HFF-Myc (cell line): ENCODE data around the gene TLE6.
A peak's percentile ranks its signal among the peaks of the same experiment; 100 is the strongest.
"Not testable (repeated sequence)": the region's sequence is repeated elsewhere in the genome, so short reads cannot be mapped to it uniquely, and the experiment has no call there.

Experiments
- DNase-seq: peaks from one replicate; pipeline ENCODE4 v3.0.0-alpha.2; 2011; ENCODE audit warnings: low read depth; ENCODE audit errors: extremely low read depth
- H3K4me3 ChIP-seq: replicated peaks from 2 replicates; pipeline ENCODE4 v1.5.1; 2011; ENCODE audit warnings: low read depth, mild to moderate bottlenecking, control low read depth, low read length
- CTCF ChIP-seq: IDR thresholded peaks from 2 replicates; pipeline ENCODE4 v1.5.1; 2012; ENCODE audit warnings: mild to moderate bottlenecking, low read depth, low read length, control low read depth; ENCODE audit errors: missing control alignments

TLE6 gene

GRCh38 chr19:2977001-2977745 is at the start of gene TLE6:
Gene TLE6, plus strand, starts transcription at chr19:2977564. Its CDS starts 670 bp downstream, at chr19:2978234.
- H3K4me3 ChIP-seq = peak within 1 kb of the TSS; percentile 55
- peak; percentile 83 for DNase-seq
- TF ChIP-seq CTCF = no peak

- no peak for TF ChIP-seq CTCF
- H3K4me3 ChIP-seq = no peak overlapping the region
- DNase-seq = no peak
Measured at GRCh38 chr19:2933490-2933910, 43.9 kb upstream of the TLE6 start.

DNA sequence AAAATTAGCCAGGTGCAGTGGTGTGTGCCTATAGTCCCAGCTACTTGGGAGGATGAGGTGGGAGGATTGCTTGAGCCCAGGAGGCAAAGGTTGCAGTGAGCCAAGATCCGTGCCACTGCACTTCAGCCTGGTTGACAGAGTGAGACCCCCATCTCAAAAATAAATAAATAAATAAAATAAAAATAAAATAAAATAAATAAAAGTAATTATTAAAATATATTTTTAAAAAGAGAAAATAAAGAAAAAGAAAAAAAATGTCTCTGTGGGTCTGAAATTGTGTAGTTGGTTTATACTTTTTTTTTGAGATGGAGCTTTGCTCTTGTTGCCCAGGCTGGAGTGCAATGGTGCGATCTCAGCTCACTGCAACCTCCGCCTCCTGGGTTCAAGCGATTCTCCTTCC is 41.5 kb upstream of the TLE6 start:
- H3K4me3 ChIP-seq, DNase-seq: not testable (repeated sequence)

GRCh38 chr19:2942928-2943640 is 34.3 kb upstream of the TLE6 start:
- no peak for TF ChIP-seq CTCF
- DNase-seq = no peak
- no peak overlapping the region for H3K4me3 ChIP-seq

DNA sequence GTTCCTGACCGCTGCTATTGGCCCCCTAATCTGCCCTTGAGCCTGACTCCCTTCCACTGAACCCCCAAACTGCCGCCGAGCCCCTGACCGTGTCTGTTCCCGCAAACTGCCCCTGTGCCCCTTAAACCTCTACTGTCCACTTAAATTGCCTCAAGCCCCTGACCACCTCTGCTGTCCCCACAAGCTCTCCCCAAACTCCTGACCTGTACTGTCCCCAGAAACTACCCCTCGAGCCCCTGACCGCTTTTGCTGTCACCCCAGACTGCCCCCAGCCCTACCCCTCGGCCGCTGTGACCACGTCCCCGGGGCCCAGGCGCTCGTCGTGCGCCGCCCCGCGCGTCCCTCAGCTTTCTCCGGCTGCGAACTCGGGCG is 33.0 kb upstream of the TLE6 start:
- TF ChIP-seq CTCF = no peak
- H3K4me3 ChIP-seq = peak overlapping the region; percentile 84
- DNase-seq = no peak

DNA sequence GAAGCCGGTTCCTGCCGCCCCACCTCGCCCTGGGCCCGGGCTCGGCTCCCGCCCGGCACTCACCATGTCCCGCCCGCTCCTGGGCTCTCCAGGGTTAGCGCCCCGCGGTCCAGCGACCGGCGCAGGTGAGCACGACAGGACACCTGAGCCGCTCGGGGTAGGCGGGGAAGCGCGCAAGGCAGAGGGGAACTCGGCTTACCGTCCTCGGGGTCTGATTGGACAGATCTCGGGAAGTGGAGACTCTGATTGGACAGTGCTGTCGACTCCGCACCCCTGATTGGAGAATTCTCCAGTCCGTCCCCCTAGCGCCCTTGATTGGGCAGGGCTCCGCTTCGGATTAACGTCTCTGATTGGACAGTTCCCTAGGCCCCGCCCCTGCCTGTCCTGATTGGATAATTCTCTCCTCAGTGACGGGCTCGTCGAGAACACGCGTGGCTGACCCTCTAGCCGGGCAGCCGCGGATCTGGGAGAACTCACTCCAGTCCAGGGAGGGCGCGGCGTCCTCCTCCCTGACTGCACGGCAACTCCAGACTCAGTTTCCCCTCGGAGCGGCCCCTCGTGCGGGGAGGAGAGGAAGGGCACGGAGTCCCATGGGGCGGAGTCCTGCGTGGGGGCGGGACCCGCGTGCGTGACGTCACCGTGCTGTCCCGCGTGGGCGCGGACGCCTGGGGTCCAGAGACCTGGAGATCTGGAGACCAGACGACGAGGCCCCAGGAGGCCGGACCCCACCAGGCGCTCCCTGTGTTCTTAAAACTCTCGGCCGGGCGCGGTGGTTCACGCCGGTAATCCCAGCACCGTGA is 32.4 kb upstream of the TLE6 start, which contains the start of gene ZNF77:
TSS of gene ZNF77 (minus strand) at position 197 of the 800 bp plus-strand sequence. CDS start at position 66, 131 bp downstream.
- DNase-seq = peak; percentile 96
- H3K4me3 ChIP-seq = peak within 1 kb of the TSS; percentile 84
- no peak for TF ChIP-seq CTCF
